ENCODE measurements around the gene KDM4B.

KDM4B gene

GRCh38 chr19:5075597-5075996, 106.7 kb downstream of the KDM4B start:
- in situ Hi-C loops (cut with MboI; ENCODE audit: low pct_unique_long_range_greater_than_20kb, low sequenced_read_pairs), result no loop called here
- DNase-seq, result peak; percentile 13

GRCh38 chr19:5076440-5077208, 107.7 kb downstream of the KDM4B start:
- in situ Hi-C loops (cut with MboI; ENCODE audit: low pct_unique_long_range_greater_than_20kb, low sequenced_read_pairs), result no loop called here
- no peak for DNase-seq

- in situ Hi-C loops (cut with MboI; ENCODE audit: low pct_unique_long_range_greater_than_20kb, low sequenced_read_pairs), result no loop called here
- no peak for DNase-seq
Observed at GRCh38 chr19:5077209-5077515, 108.2 kb downstream of the KDM4B start.

GRCh38 chr19:5078182-5078581, 109.3 kb downstream of the KDM4B start:
- DNase-seq, result no peak
- in situ Hi-C loops (cut with MboI; ENCODE audit: low pct_unique_long_range_greater_than_20kb, low sequenced_read_pairs), result no loop called here

GRCh38 chr19:5078666-5079065, 109.8 kb downstream of the KDM4B start:
- in situ Hi-C loops (cut with MboI; ENCODE audit: low pct_unique_long_range_greater_than_20kb, low sequenced_read_pairs), result no loop called here
- no peak for DNase-seq

DNA sequence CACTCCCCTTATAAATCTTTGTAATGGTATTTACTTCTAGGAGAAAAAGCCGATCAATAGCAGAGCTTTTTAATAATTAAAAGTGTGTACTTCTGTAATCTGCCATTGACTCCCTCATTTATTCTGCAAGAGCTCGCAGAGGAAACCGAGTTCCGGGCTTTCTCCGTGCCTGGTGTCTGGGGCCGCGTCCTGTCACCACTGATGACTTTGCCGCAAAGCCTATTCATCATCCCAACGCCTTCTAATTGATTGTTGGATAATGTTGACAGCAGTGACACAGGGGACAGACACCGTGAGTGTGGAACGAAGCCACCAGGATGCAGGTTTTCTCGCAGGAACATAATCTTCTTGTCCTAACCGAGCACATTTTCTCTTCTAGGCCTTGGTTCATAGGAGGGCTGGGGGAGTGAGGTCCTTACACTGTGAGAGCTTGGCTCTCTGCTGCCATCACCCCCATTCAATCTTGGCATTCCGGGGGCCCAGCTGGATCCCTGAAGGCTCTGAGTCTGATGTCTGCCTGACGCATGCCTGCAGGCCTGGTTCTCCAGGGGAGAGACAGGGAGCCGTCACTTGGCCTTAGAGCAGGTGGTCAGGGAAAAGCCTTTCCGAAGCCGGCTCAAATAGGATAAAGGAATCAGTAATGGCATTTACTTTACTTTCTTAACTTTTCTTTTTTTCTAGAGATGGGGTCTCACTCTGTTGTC, 110.3 kb downstream of the KDM4B start:
- no peak for DNase-seq
- in situ Hi-C loops (cut with MboI; ENCODE audit: low pct_unique_long_range_greater_than_20kb, low sequenced_read_pairs), result no loop called here

DNA sequence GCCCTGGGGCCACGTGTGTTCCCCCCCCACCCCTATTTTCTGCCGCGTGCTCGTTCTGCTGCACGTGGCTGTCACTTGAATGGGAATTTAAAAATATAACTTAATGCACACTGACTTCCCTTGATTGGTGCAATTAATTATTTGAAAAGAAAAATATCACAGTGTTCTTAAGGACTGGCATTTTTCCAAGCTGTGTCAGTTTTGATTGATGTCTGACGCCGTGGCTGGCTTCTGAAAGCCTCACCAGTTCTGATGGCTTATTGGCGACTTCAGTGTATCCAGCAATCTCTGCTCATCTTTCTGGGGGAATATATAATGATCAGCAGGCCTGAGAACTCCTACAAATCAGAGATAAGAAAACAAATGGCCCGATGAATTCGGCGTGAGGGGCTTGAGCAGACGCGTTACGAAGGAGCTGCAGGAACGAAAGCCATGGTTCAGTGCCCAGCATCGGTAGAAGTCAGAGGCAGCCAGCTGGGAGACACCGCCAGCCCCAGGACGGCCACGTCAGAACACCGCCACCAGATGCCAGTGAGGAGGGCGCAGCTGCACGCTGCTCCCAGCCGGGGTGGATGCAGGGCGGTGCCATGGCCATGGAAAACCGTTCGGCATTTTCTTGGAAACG, 111.2 kb downstream of the KDM4B start:
- in situ Hi-C loops (cut with MboI; ENCODE audit: low pct_unique_long_range_greater_than_20kb, low sequenced_read_pairs), result no loop called here
- DNase-seq, result no peak

GRCh38 chr19:5080809-5081208, 111.9 kb downstream of the KDM4B start:
- in situ Hi-C loops (cut with MboI; ENCODE audit: low pct_unique_long_range_greater_than_20kb, low sequenced_read_pairs), result no loop called here
- no peak for DNase-seq

- in situ Hi-C loops (cut with MboI; ENCODE audit: low pct_unique_long_range_greater_than_20kb, low sequenced_read_pairs), result no loop called here
- DNase-seq, result no peak
Observed at GRCh38 chr19:5081443-5082161, 112.7 kb downstream of the KDM4B start.

DNA sequence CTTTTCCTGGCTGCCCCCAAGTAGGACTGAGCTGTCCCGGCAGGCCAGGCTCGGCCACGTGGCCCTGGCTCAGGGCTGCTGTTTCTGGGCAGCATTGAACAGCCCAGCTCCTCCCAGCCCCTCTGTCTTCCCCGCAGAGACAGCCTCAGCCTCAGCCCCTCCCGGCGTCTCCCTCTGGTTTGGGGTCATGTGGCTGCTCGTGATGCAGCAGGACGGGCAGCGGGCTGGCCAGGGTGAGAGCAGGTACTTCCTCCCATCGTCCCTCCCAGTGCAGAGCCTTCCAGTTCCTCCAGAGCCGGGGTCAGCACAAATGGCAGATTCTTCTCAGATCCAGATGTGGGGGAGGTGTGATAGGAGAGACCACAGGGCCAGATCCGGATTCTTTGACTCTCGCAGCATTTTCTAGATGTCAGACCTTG, 114.6 kb downstream of the KDM4B start:
- DNase-seq, result no peak
- in situ Hi-C loops (cut with MboI; ENCODE audit: low pct_unique_long_range_greater_than_20kb, low sequenced_read_pairs), result no loop called here

GRCh38 chr19:5085566-5085965, 116.7 kb downstream of the KDM4B start:
- in situ Hi-C loops (cut with MboI; ENCODE audit: low pct_unique_long_range_greater_than_20kb, low sequenced_read_pairs), result no loop called here
- DNase-seq, result no peak

DNA sequence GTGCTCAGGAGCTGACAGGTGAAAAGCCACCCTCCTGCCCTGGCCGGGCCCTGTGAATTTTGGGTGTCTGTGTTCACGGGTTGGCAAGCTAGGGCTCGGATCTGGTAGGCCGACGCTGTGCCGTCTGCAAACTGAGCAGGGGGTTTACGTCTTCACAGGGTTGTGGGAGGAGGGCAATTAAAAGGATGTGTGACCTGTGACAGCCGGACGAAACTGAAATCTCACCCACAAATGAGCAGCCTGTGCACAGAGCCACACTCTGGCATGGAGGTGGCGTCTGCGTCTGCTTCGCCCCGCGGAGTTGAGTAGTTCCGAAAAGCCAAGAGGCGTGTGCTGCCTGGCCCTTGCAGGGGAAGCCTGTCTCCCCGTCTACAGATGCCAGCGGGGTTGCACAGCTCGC, 117.3 kb downstream of the KDM4B start:
- in situ Hi-C loops (cut with MboI; ENCODE audit: low pct_unique_long_range_greater_than_20kb, low sequenced_read_pairs), result no loop called here
- DNase-seq, result no peak

DNA sequence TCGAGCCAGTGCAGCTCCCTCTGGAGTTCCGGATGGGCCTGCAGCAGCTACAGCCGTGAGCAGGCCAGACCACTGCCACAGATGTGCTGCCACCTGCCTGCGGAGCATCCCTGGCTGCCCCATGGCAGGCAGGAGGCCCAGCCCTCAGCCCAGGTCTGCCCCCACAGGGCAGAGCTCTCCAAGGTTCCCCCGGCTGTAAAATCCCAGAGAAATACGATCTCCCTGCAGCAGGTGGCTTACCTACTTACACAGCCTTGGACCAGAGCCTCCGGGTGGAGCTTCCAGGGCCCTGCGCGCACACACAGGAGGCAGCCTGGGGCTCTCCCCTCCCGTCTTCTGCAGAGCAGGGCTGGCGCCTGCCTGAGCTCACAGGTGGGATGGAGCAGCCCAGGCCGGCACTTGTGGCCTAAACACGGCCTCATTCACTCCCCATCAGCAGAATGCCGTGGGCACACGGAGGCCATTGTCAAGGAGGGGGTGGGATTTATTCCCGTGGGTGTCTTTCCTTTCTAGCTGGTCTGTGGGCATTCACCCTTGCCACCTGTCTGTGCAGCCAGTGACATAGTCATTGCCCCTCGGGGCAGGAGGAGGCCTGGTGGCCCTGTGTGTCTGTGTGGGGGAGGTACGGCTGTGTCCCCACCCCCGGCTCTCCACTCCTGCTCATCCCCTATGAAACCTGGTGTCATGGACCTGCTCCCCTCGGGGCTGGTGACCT, 118.0 kb downstream of the KDM4B start:
- DNase-seq, result no peak
- in situ Hi-C loops (cut with MboI; ENCODE audit: low pct_unique_long_range_greater_than_20kb, low sequenced_read_pairs), result no loop called here

GRCh38 chr19:5089283-5089682, 120.4 kb downstream of the KDM4B start:
- no peak for DNase-seq
- in situ Hi-C loops (cut with MboI; ENCODE audit: low pct_unique_long_range_greater_than_20kb, low sequenced_read_pairs), result no loop called here

DNA sequence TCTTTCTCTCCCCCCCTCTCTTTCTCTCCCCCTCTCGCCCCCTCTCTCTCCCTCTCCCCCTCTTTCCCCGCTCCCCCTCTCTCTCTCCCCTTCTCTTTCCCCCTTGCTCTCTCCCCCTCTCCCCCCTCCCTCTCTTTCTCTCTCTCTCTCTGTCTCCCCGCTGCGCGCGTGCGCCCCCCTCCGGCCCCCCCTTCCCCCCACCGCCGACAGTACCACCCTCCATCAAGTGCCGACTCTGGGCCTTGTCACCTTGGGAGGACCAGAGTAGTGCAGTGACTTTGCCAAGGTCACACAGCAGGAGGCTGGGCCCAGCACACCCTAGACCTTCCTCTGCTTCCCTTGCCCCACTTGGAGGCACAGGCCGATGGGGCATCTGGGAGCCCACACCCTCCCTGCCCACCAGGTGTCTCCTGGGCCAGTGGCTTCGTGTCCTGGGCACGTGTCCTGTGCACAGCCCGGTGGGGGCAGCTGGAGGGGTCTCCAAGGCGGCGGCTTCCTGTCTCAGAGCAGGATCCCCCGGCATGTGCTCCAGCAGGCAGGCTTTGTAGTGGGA, 121.6 kb downstream of the KDM4B start:
- in situ Hi-C loops (cut with MboI; ENCODE audit: low pct_unique_long_range_greater_than_20kb, low sequenced_read_pairs), result no loop called here
- no peak for DNase-seq

DNA sequence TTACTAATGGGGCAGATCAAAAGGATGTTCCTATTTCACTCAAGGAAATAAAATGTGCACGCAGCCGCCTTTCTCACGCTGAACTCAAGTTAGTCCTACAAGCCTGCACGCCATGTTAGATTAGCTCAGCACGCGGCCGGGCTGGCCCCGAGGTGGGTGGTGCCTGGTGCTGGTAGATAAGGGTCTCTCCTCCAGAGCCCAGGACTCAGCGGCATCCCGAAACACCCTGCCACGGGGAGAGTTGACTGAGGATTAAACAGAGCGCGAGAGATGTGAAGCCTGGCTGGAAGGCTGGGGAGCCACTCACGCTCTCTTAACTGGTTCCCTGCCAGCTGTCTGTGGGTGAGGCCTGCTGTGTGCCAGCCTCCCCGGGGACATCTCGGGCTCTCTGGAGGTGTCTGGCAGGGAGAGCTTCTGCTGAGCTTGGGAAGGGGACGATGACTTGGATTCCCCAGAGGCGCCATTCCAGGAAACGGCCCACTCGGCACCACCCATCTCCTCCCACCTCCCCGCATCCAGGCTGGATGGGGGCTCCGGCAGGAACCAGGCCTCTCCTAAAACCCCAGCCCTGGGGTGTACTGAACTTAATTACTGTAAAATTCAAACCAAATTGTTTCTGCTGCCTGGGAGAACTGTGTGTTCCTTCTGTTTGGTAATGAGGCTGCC, 122.2 kb downstream of the KDM4B start:
- peak; percentile 4 for DNase-seq
- in situ Hi-C loops (cut with MboI; ENCODE audit: low pct_unique_long_range_greater_than_20kb, low sequenced_read_pairs), result no loop called here

GRCh38 chr19:5091684-5092480, 123.0 kb downstream of the KDM4B start:
- in situ Hi-C loops (cut with MboI; ENCODE audit: low pct_unique_long_range_greater_than_20kb, low sequenced_read_pairs), result no loop called here

GRCh38 chr19:5092481-5092843, 123.5 kb downstream of the KDM4B start:
- no peak for DNase-seq
- in situ Hi-C loops (cut with MboI; ENCODE audit: low pct_unique_long_range_greater_than_20kb, low sequenced_read_pairs), result no loop called here

More at GRCh38 chr19:5091684-5092480, 123.0 kb downstream of the KDM4B start:
- no peak for DNase-seq
